BJ (cell line): ENCODE measurements around the gene NXT1. TPM values are rescaled to one million over a fixed set of nuclear protein-coding genes. Genes with fewer than 3 reads are reported as not detected.

ENCODE experiments used
- CTCF ChIA-PET: fragments of 350-600 bp; formaldehyde crosslinking; extraction: SDS; loops from one replicate; lab custom pipeline; 2021; ENCODE audit warnings: antibody characterized with exemption, inconsistent platforms; lab: Yijun Ruan, JAX
- POLR2A ChIA-PET: fragments of 300-600 bp; sonication (Branson Sonifier 250); formaldehyde crosslinking; extraction: SDS; loops from one replicate; lab custom pipeline; 2021; ENCODE audit warnings: antibody characterized with exemption; lab: Charles Lee
- DNase-seq: peaks from one replicate; pipeline ENCODE4 v3.0.0-alpha.2; 2011; ENCODE audit warnings: low read depth
- H3K27me3 ChIP-seq: 2 replicates; pipeline ENCODE4 v1.6.0; 2011; ENCODE audit warnings: low read length; ENCODE audit not compliant: control insufficient read depth, insufficient read depth
- H3K36me3 ChIP-seq: 2 replicates; pipeline ENCODE4 v1.5.1; 2011; ENCODE audit warnings: low read length; ENCODE audit not compliant: control insufficient read depth, insufficient read depth
- H3K4me3 ChIP-seq: 2 replicates; pipeline ENCODE4 v1.5.1; 2011; ENCODE audit warnings: low read depth, mild to moderate bottlenecking, control low read depth, low read length
- CTCF ChIP-seq: IDR thresholded peaks from 2 replicates; pipeline ENCODE4 v1.5.1; 2011; ENCODE audit warnings: low read depth, mild to moderate bottlenecking, control low read depth, inconsistent platforms, low read length, moderate library complexity; ENCODE audit not compliant: insufficient read depth
- polyA plus RNA-seq: library from polyadenylated mRNA; depleted of rRNA; stranded (reverse); fragments of >200 nt; gene quantifications from 2 replicates; pipeline ENCODE4 v1.2.3, GENCODE V29; 2011

NXT1 gene
- polyA plus RNA-seq, 1 experiment, result 24.2 TPM

- POLR2A ChIA-PET, result no interaction called here
- Histone ChIP-seq H3K4me3 (no peak overlapping the region), H3K36me3 (peaks cover 3% of the 10 kb centered on the region; the same call in 1 of the 2 replicates), H3K27me3 (no peaks in the 10 kb centered on the region)
- no peak for DNase-seq
- TF ChIP-seq CTCF, result no peak
- CTCF ChIA-PET, result no interaction called here
Observed at GRCh38 chr20:23387118-23387443, 36.5 kb downstream of the NXT1 start.

GRCh38 chr20:23390091-23390774, 39.6 kb downstream of the NXT1 start:
- H3K36me3 ChIP-seq, result peaks cover 13% of the 10 kb centered on the region
- no peak for DNase-seq
- no peak for TF ChIP-seq CTCF
- POLR2A ChIA-PET, result no interaction called here
- CTCF ChIA-PET, result interaction anchor here (1.1 kb wide), 2 partner anchors 10 to 15 kb away, joined by 4 to 5 read pairs; no protein-coding TSS in a partner anchor
- H3K27me3 ChIP-seq, result no peaks in the 10 kb centered on the region
- no peak overlapping the region for H3K4me3 ChIP-seq

- ChIA-PET CTCF (interaction anchor here (0.6 to 1.6 kb wide), 5 partner anchors 11 to 75 kb away, joined by 3 to 5 read pairs (median 3); no protein-coding TSS in a partner anchor), POLR2A (no interaction called here)
Observed at GRCh38 chr20:23391707-23392310, 41.2 kb downstream of the NXT1 start.

GRCh38 chr20:23393996-23394775, 43.6 kb downstream of the NXT1 start:
- ChIA-PET POLR2A (no interaction called here), CTCF (interaction anchor here (1.6 kb wide), 1 partner anchor 25 kb away, joined by 3 read pairs; no protein-coding TSS in a partner anchor)
- TF ChIP-seq CTCF, result no peak
- Histone ChIP-seq H3K27me3 (no peaks in the 10 kb centered on the region), H3K4me3 (no peak overlapping the region), H3K36me3 (peaks cover 13% of the 10 kb centered on the region)
- no peak for DNase-seq

More at GRCh38 chr20:23391707-23392310, 41.2 kb downstream of the NXT1 start:
- TF ChIP-seq CTCF, result no peak
- Histone ChIP-seq H3K4me3 (no peak overlapping the region), H3K27me3 (no peaks in the 10 kb centered on the region), H3K36me3 (peaks cover 13% of the 10 kb centered on the region)
- no peak for DNase-seq
